Globus pallidus (tissue), 1 donor: Measurements from ENCODE around the gene QARS1.

Experiments
- DNase-seq: peaks from one replicate; pipeline ENCODE4 v3.0.0-alpha.2; 2015; ENCODE audit warnings: low spot score

QARS1 gene

GRCh38 chr3:49120438-49121131 is 16.0 kb upstream of the QARS1 start, which contains the start of gene USP19:
Gene USP19, minus strand, starts transcription at chr3:49120823. Its CDS starts 1,678 bp downstream, at chr3:49119145.
- DNase-seq: peak; percentile 94

- DNase-seq: no peak
Observed at GRCh38 chr3:49120096-49120437, 15.5 kb upstream of the QARS1 start.

GRCh38 chr3:49119439-49119838 is 14.9 kb upstream of the QARS1 start:
- no peak for DNase-seq

- DNase-seq: no peak
Observed at GRCh38 chr3:49119036-49119435, 14.5 kb upstream of the QARS1 start.

GRCh38 chr3:49112262-49112661 is 7.7 kb upstream of the QARS1 start:
- no peak for DNase-seq

- DNase-seq: no peak
Observed at GRCh38 chr3:49111347-49111746, 6.8 kb upstream of the QARS1 start.

GRCh38 chr3:49110780-49111179 is 6.2 kb upstream of the QARS1 start:
- DNase-seq: no peak

GRCh38 chr3:49108346-49108745 is 3.8 kb upstream of the QARS1 start:
- no peak for DNase-seq

- DNase-seq: no peak
Observed at GRCh38 chr3:49104052-49104426, 518 bp downstream of the QARS1 start.

- DNase-seq: no peak
Observed at GRCh38 chr3:49100046-49100615, 4.4 kb downstream of the QARS1 start.

- DNase-seq: no peak
Observed at GRCh38 chr3:49098910-49099630, 5.5 kb downstream of the QARS1 start.

GRCh38 chr3:49098429-49098828 is 6.1 kb downstream of the QARS1 start:
- no peak for DNase-seq

GRCh38 chr3:49093853-49094767 is 10.4 kb downstream of the QARS1 start, which contains the start of gene QRICH1:
Gene QRICH1, minus strand, starts transcription at chr3:49094071. Its CDS starts 17,054 bp downstream, at chr3:49077017.
- DNase-seq: peak; percentile 96

GRCh38 chr3:49092938-49093852 is 11.4 kb downstream of the QARS1 start:
- peak; percentile 65 for DNase-seq

- no peak for DNase-seq
Observed at GRCh38 chr3:49081429-49081828, 23.1 kb downstream of the QARS1 start.

GRCh38 chr3:49079270-49079669 is 25.3 kb downstream of the QARS1 start:
- no peak for DNase-seq

- DNase-seq: no peak
Observed at GRCh38 chr3:49076646-49077045, 27.9 kb downstream of the QARS1 start.

GRCh38 chr3:49076116-49076515 is 28.4 kb downstream of the QARS1 start:
- no peak for DNase-seq

GRCh38 chr3:49058011-49058410 is 46.5 kb downstream of the QARS1 start:
- no peak for DNase-seq

- DNase-seq: no peak
Observed at GRCh38 chr3:49057268-49057667, 47.3 kb downstream of the QARS1 start.

GRCh38 chr3:49054344-49054862 is 50.2 kb downstream of the QARS1 start:
- no peak for DNase-seq
